ENCODE results near the gene HOXD9. TPM values are rescaled to one million over a fixed set of nuclear protein-coding genes. Genes with fewer than 3 reads are reported as not detected.

Gene HOXD9
- total and polyA plus RNA-seq, 2 donors (not counting 3 experiments of a cell fraction or from before 2014, with no cell fraction given), result 1.9 to 3.5 TPM

- intact Hi-C loops (cut with micrococcal nuclease), result loop anchor here (1.0 to 5.0 kb wide), 9 partner anchors 328 to 1630 kb away; no protein-coding TSS in a partner anchor
- no peaks in the 10 kb centered on the region for H3K9me3 ChIP-seq (replicated peaks; ENCODE audit: control insufficient read depth, insufficient read depth, low read length)
- H3K27ac ChIP-seq (ENCODE audit: insufficient read depth, low read depth, low read length), result no peak overlapping the region
- peaks cover 33% of the 10 kb centered on the region for H3K4me1 ChIP-seq (ENCODE audit: control insufficient read depth, extremely low read depth, insufficient read depth, low read length)
- H3K4me2 ChIP-seq (ENCODE audit: insufficient read depth, low read length), result peak overlapping the region; percentile 86
- dilution Hi-C loops (cut with MboI; ENCODE audit: extremely low pct_ligation_motif_present, low sequenced_read_pairs), result loop anchor here (25.0 kb wide), 1 partner anchor 510 kb away; no protein-coding TSS in a partner anchor
- DNase-seq (ENCODE audit: low read depth, low spot score), result peak; percentile 68
- peak overlapping the region; percentile 58 for H2AFZ ChIP-seq (ENCODE audit: low read depth, low read length)
- no TSS peak for BruUV-seq (replicated peaks)
- H3K9me1 ChIP-seq (replicated peaks; ENCODE audit: control insufficient read depth, extremely low read depth, insufficient read depth, low read length), result no peaks in the 10 kb centered on the region
- FAIRE-seq, result peak; percentile 76
- no peaks in the 10 kb centered on the region for H4K20me1 ChIP-seq (replicated peaks; ENCODE audit: control insufficient read depth, extremely low read depth, insufficient read depth, low read length)
- peak overlapping the region in 2 of 3 experiments; percentile 48 to 67 for H3K4me3 ChIP-seq (replicated peaks in 1 of 3; ENCODE audit: insufficient read depth in 1 of 3, low read depth in 1 of 3, low read length in 3 of 3)
- H3K36me3 ChIP-seq (ENCODE audit: control insufficient read depth in 2 of 2, extremely low read depth in 1 of 2, insufficient read depth in 2 of 2, low read length in 2 of 2), result no peaks in the 10 kb centered on the region
- TF ChIP-seq CTCF (IDR thresholded peaks at IDR 0.05; ENCODE audit: extremely low read depth in 1 of 2, insufficient read depth in 1 of 2, low read depth in 1 of 2, low read length in 2 of 2) (peak; percentile 61 to 66), POLR2A (IDR thresholded peaks at IDR 0.05; ENCODE audit: low read depth, low read length) (no peak)
- ChIA-PET POLR2A (no interaction called here), CTCF (interaction anchor here (0.5 to 10.1 kb wide), 49 partner anchors 9 to 1638 kb away, joined by 3 to 458 read pairs (median 5); partner anchors contain the start of genes HOXD10 and HOXD4)
- peaks cover 14% of the 10 kb centered on the region for H3K79me2 ChIP-seq (ENCODE audit: control insufficient read depth, insufficient read depth, low read length)
- H3K27me3 ChIP-seq (ENCODE audit: control insufficient read depth in 2 of 2, insufficient read depth in 2 of 2, low read length in 2 of 2), result peaks cover 5 to 6% of the 10 kb centered on the region in 2 experiments
- H3K9ac ChIP-seq (replicated peaks; ENCODE audit: extremely low read depth, insufficient read depth, low read length), result peak overlapping the region; percentile 30
Observed at GRCh38 chr2:176126929-176127773, 4.6 kb downstream of the HOXD9 start.

DNA sequence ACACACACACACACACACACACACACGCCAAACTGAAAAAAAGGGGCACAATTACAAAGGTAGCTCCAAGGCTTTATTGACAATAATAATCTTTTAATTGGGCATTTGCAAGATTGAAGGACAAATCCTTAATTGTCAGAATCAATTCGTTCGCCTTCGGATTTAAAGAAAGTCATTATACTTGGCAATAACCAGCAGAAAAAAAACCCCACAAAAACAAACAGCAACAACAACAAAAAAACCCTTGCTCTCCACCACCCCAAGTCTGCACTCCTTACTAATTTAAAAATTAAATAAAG is 5.2 kb downstream of the HOXD9 start:
- dilution Hi-C loops (cut with MboI; ENCODE audit: extremely low pct_ligation_motif_present, low sequenced_read_pairs), result loop anchor here (25.0 kb wide), 1 partner anchor 510 kb away; no protein-coding TSS in a partner anchor
- H3K4me3 ChIP-seq (replicated peaks in 1 of 3; ENCODE audit: insufficient read depth in 1 of 3, low read depth in 1 of 3, low read length in 3 of 3), result no peak overlapping the region
- H3K4me2 ChIP-seq (ENCODE audit: insufficient read depth, low read length), result no peak overlapping the region
- H3K27me3 ChIP-seq (ENCODE audit: control insufficient read depth in 2 of 2, insufficient read depth in 2 of 2, low read length in 2 of 2), result peaks cover 5% of the 10 kb centered on the region in 2 experiments
- H4K20me1 ChIP-seq (replicated peaks; ENCODE audit: control insufficient read depth, extremely low read depth, insufficient read depth, low read length), result no peaks in the 10 kb centered on the region
- DNase-seq (ENCODE audit: low read depth, low spot score) (no peak), FAIRE-seq (peak; percentile 61)
- H3K9me1 ChIP-seq (replicated peaks; ENCODE audit: control insufficient read depth, extremely low read depth, insufficient read depth, low read length), result no peaks in the 10 kb centered on the region
- no peak for TF ChIP-seq JUN (IDR thresholded peaks at IDR 0.05; ENCODE audit: borderline replicate concordance, insufficient read depth, insufficient read length, low read depth)
- peaks cover 14% of the 10 kb centered on the region for H3K79me2 ChIP-seq (ENCODE audit: control insufficient read depth, insufficient read depth, low read length)
- ChIA-PET CTCF (interaction anchor here (0.6 to 10.1 kb wide), 31 partner anchors 9 to 1638 kb away, joined by 3 to 458 read pairs (median 7); no protein-coding TSS in a partner anchor), POLR2A (no interaction called here)
- no peak overlapping the region for H3K9ac ChIP-seq (replicated peaks; ENCODE audit: extremely low read depth, insufficient read depth, low read length)
- BruUV-seq (replicated peaks), result no TSS peak
- H2AFZ ChIP-seq (ENCODE audit: low read depth, low read length), result peak overlapping the region; percentile 58
- H3K9me3 ChIP-seq (replicated peaks; ENCODE audit: control insufficient read depth, insufficient read depth, low read length), result no peaks in the 10 kb centered on the region
- intact Hi-C loops (cut with micrococcal nuclease), result loop anchor here (1.0 to 5.0 kb wide), 9 partner anchors 328 to 1630 kb away; no protein-coding TSS in a partner anchor
- no peaks in the 10 kb centered on the region for H3K36me3 ChIP-seq (ENCODE audit: control insufficient read depth in 2 of 2, extremely low read depth in 1 of 2, insufficient read depth in 2 of 2, low read length in 2 of 2)
- peaks cover 31% of the 10 kb centered on the region for H3K4me1 ChIP-seq (ENCODE audit: control insufficient read depth, extremely low read depth, insufficient read depth, low read length)
- no peak overlapping the region for H3K27ac ChIP-seq (ENCODE audit: insufficient read depth, low read depth, low read length)

Measured in endothelial cell of umbilical vein (primary cell).